Heart left ventricle (tissue), 13 donors: Measurements from ENCODE around the gene SORBS2.

ENCODE experiments used
- CTCF ChIP-seq, 12 donors: fragments of 200-600 bp; sonication (generic) in 4 of 12; IDR thresholded peaks; one replicate each; pipeline versions ENCODE4 v1.5.0 to v1.8.0; 2018 to 2022; ENCODE audit warnings: antibody characterized with exemption in 12 of 12, mild to moderate bottlenecking in 5 of 12
- POLR2A ChIP-seq, 2 donors: fragments of 450-650 bp; IDR thresholded peaks; one replicate each; pipeline ENCODE4 v1.6.1; 2017; ENCODE audit warnings: antibody characterized with exemption in 2 of 2, mild to moderate bottlenecking in 2 of 2, moderate library complexity in 2 of 2
- donor health status: ischemic (EF 13 %, LVEDD 7.1; RV severe dilation, severe dysfunction).
- donor health status: DM: no; HTN: yes; CAD: no.
- donor health status: DM: no; HTN: no; CAD: no.
- donor health status: ischemic (EF 25% LVEDD 6.9; RV normal size, moderate dysfunction).
- donor health status: ischemic (EF 25% LVEDD 5.7; RV mildly dilated, moderate dysfunction).
- donor health status: ischemic (EF 35%, LVEDD 5.7; RV mildly dilated, moderate dysfunction).
- donor health status: nonischemic (EF 11% LVEDD 7.7; RV severe dilation, severe dysfunction).
- donor health status: DM: yes; HTN: yes; CAD: no.
- donor health status: PGD.
- donor health status: ischemic (EF 29% LVEDD 5.4; RV normal size, mild dysfunction).
- donor health status: nonischemic (EF 23%, LVEDD 6.1; RV moderate dilation, normal function).

- TF ChIP-seq POLR2A (IDR thresholded peaks at IDR 0.05) (no peak), CTCF (IDR thresholded peaks at IDR 0.05) (no peak)
These were observed 140.5 kb downstream of the SORBS2 start for GRCh38 chr4:185671496-185671895.
